NCI-H1417 (cell line): Measurements from ENCODE around the gene PATJ.
"Not testable (repeated sequence)": the region's sequence is repeated elsewhere in the genome, so short reads cannot be mapped to it uniquely, and the experiment has no call there.

Experiments used
- DNase-seq, 3 experiments: peaks; one replicate each; lab custom pipeline; 2025; lab: John Stamatoyannopoulos, UW

PATJ gene

DNA sequence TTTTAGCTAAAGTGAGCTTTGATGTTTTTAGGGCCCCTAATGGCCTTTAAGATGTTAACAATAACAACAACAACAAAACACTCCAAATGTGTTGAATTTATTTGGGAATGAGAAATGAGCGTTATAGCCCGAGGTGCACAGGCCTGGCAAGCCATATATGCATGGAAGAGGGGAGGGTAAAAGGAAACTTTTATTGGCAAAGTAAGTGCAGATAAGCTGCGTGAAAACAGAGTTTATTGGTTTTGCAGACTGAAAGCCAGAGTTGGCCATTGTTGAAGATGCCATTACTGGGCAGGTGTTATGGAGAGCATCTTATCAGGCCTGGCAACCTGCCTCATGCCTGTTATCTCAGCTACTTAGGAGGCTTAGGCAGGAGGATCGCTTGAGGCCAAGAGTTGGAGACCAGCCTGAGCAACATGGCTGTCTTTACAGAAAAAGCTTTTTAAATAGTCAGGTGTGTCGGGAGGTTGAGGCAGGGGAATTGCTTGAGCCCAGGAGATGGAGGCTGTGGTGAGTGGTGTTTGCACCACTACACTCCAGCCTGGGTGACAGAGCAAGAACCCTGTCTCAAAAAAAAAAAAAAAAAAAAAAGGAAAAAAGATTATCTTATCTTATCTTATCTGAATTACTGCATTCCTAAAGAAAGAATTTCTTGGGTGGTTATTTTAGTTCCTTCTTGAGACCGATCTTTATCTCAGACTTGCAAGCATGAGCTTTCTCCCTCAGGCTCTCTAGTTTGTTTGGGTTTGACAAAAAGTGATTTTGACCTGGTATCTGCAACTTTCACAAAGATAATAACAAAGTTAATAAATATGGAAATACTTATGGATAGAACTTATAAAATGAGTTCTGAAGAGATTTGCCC is 1.7 kb downstream of the PATJ start:
- DNase-seq, result no peak

- peak in 1 of 3 experiments; percentile 7 for DNase-seq
Observed at GRCh38 chr1:61746813-61747212, 4.5 kb downstream of the PATJ start.

- no peak for DNase-seq
Observed at GRCh38 chr1:61748566-61748965, 6.3 kb downstream of the PATJ start.

DNA sequence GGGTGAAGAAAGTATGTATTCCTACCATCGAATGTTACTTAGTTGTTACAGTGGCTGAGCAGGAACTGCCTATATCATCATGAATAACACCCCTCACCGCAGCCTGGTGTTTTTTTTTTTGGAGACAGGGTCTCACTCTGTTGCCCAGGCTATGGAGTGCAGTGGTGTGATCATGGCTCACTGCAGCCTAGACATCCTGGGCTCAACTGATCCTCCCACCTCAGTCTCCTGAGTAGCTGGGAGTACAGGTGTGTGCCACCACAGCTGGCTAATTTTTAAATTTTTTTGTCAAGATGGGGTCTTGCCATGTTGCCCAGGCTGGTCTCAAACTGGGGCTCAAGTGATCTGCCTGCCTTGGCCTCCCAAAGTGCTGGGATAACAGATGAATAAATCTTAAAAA is 7.3 kb downstream of the PATJ start:
- DNase-seq, result no peak

GRCh38 chr1:61752921-61753389 is 10.7 kb downstream of the PATJ start:
- peak in 1 of 3 experiments; percentile 38 for DNase-seq

DNA sequence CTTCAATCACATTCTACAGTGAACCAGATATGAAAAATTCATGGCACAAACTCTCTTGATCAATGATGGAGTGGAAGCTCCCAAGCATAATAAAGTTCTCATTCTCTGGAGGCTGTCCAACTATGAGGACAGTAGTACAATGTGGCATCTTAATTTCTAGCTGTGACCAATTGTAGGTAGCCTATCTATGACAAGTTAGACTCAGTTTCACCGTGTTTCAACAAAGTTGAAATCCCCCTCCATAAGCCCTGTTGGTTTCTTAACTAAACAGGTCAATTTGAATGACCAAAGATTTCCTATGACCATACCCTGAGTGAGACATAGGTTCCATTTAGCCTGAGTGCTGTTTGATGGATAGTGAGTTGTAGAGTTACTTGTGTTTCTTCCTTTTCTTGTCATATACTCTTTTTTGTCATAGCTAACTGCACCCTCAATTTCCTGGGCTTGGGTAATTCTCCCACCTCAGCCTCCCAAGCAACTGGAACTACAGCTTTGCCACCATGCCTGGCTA is 11.8 kb downstream of the PATJ start:
- no peak for DNase-seq

- peak in 1 of 3 experiments; percentile 6 for DNase-seq
Observed at GRCh38 chr1:61754545-61754944, 12.3 kb downstream of the PATJ start.

- no peak for DNase-seq
Observed at GRCh38 chr1:61756773-61757172, 14.5 kb downstream of the PATJ start.

GRCh38 chr1:61757950-61758349 is 15.7 kb downstream of the PATJ start:
- DNase-seq, result no peak

GRCh38 chr1:61770131-61770530 is 27.9 kb downstream of the PATJ start:
- DNase-seq, result no peak

- DNase-seq, result peak in 1 of 3 experiments; percentile 6
Observed at GRCh38 chr1:61776091-61776490, 33.8 kb downstream of the PATJ start.

DNA sequence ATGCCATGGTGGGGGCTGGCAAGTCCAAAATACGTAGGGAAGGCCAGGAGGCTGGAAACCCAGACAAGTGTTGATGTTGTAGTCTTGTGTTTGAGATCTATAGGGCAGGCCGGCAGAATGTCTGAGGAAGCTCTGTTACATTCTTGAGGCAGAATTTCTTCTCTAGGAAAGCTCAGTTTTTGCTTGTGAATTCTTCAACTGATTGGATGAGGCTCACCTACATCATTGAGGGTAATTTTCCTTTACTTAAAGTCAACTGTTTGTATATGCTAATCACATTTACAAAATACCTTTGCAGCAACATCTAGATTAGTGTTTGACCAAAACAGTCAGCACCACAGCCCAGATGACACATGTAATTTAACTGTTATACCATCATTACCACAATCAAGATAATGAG is 37.0 kb downstream of the PATJ start:
- no peak for DNase-seq

GRCh38 chr1:61781151-61781550 is 38.9 kb downstream of the PATJ start:
- no peak for DNase-seq

GRCh38 chr1:61782771-61783170 is 40.5 kb downstream of the PATJ start:
- no peak for DNase-seq

DNA sequence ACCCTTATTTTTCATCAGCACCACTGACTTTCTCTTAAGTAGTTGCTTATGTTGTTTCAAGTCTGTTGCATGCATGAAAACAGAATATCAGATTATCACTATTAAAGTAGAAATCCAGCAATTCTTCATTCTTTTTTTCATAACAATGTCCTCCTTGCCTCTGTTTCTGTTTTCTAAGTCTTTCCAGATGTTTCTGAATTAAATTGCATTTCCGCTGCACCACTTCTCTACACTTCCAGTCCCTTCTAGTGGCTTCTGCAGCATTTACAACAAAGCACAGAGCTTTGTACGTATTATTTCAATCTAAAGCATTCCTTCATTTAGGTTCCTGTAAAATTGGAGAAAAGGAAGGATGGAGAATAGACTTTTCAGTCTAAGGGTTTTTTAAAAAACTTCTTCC is 42.4 kb downstream of the PATJ start:
- DNase-seq, result no peak

- DNase-seq, result no peak
Observed at GRCh38 chr1:61790837-61791236, 48.6 kb downstream of the PATJ start.

DNA sequence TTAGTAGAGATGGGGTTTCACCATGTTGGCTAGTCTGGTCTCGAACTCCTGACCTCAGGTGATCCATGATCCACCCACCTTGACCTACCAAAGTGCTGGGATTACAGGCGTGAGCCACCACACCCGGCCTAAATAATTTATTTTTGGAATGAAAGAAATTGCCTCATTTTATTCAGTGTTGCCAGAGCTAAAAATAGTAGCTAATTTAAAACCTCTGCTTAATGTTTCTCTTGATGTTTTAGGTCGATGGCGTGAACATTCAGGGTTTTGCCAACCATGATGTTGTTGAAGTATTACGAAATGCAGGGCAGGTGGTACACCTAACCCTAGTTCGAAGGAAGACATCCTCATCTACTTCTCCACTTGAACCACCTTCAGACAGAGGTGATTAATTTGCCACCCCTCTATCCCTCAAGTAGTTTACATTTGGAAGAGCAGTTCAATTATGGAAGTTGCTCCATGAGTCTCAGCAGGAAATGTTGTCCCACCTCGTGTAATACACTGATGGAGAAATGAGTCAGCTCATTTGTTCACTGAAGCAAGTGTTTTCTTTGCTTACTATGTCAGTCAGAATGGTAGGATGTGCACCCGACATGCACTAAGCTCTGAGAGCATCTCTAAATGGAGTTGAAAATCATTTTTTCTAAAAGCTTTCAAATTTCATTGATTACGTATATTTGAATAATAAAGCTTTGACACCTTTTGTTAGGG is 54.9 kb downstream of the PATJ start:
- no peak for DNase-seq

- DNase-seq, result not testable (repeated sequence)
Observed at GRCh38 chr1:61801047-61801446, 58.8 kb downstream of the PATJ start.

GRCh38 chr1:61807606-61808140 is 65.4 kb downstream of the PATJ start:
- no peak for DNase-seq

- no peak for DNase-seq
Observed at GRCh38 chr1:61808321-61808720, 66.0 kb downstream of the PATJ start.

- no peak for DNase-seq
Observed at GRCh38 chr1:61808968-61809367, 66.7 kb downstream of the PATJ start.

GRCh38 chr1:61812916-61813315 is 70.6 kb downstream of the PATJ start:
- DNase-seq, result no peak

DNA sequence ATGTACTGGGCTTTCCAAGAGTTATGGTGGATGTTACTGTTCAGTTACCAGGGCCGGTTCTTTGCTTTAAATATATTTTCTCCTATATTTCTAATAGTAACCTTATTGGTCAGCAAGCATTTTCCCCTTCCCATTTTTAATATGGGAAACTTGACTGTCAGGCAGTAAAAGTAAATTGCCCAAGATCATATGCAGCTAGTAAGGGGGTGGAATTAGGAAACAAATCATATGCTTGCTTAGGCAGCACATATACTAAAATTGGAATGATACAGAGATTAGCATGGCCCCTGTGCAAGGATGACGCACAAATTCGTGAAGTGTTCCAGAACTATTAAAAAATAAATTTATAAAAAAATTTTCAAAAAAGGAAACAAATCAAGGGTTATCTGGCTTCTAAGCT is 73.9 kb downstream of the PATJ start:
- no peak for DNase-seq
